ENCODE results near the gene PIF1.
"Not testable (repeated sequence)": the region's sequence is repeated elsewhere in the genome, so short reads cannot be mapped to it uniquely, and the experiment has no call there.

DNA sequence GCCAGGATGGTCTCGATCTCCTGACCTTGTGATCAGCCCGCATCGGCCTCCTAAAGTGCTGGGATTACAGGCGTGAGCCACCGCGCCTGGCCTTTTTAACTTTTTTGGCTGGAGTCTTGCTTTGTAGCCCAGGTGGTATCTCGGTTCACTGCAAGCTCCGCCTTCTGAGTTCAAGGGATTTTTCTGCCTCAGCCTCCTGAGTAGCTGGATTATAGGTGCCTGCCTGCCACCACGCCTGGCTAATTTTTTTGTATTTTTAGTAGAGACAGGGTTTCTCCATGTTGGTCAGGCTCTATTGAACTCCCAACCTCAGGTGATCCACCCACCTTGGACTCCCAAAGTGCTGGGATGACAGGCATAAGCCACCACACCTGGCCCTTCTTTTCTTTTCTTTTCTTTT is 29.5 kb downstream of the PIF1 start:
- TF ChIP-seq, protein P1, sequence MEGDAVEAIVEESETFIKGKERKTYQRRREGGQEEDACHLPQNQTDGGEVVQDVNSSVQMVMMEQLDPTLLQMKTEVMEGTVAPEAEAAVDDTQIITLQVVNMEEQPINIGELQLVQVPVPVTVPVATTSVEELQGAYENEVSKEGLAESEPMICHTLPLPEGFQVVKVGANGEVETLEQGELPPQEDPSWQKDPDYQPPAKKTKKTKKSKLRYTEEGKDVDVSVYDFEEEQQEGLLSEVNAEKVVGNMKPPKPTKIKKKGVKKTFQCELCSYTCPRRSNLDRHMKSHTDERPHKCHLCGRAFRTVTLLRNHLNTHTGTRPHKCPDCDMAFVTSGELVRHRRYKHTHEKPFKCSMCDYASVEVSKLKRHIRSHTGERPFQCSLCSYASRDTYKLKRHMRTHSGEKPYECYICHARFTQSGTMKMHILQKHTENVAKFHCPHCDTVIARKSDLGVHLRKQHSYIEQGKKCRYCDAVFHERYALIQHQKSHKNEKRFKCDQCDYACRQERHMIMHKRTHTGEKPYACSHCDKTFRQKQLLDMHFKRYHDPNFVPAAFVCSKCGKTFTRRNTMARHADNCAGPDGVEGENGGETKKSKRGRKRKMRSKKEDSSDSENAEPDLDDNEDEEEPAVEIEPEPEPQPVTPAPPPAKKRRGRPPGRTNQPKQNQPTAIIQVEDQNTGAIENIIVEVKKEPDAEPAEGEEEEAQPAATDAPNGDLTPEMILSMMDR (conservative IDR thresholded peaks at IDR 0.05; ENCODE audit: low read length) = not testable (repeated sequence)
- not testable (repeated sequence) for TF ChIP-seq EZH2phosphoT487 (IDR thresholded peaks at IDR 0.05; ENCODE audit: borderline replicate concordance)

Data from Loucy (cell line).